Ovary (tissue), 3 donors: ENCODE data around the gene PHACTR3.

ENCODE experiments used
- CTCF ChIP-seq, 3 donors: fragments of 450-650 bp in 2 of 3; fragments of 200-600 bp in 1 of 3; IDR thresholded peaks; one replicate each; pipeline versions ENCODE4 v1.5.1 to v1.8.0; 2016 to 2022; ENCODE audit warnings: antibody characterized with exemption in 3 of 3, mild to moderate bottlenecking in 1 of 3
- EP300 ChIP-seq: sonication (generic); formaldehyde crosslinking; IDR thresholded peaks from one replicate; pipeline ENCODE4 v1.6.1; 2017; ENCODE audit warnings: antibody characterized with exemption
- POLR2A ChIP-seq: fragments of 450-650 bp; IDR thresholded peaks from one replicate; pipeline ENCODE4 v1.6.1; 2017; ENCODE audit warnings: antibody characterized with exemption, mild to moderate bottlenecking, moderate library complexity
- donor health status: DM: no; HTN: no; CAD: no.

- TF ChIP-seq POLR2A (no peak), CTCF (IDR thresholded peaks at IDR 0.05) (no peak), EP300 (no peak)
Measured at GRCh38 chr20:59743308-59743707, 139.0 kb downstream of the PHACTR3 start.
